IPS DF 4.7 (cell line): ENCODE data around the gene PLEKHJ1.

Experiments
- DNase-seq: peaks from one replicate; pipeline ENCODE4 v3.0.0-alpha.2; 2013; ENCODE audit warnings: low spot score; ENCODE audit errors: extremely low read depth

The PLEKHJ1 gene

GRCh38 chr19:2199861-2200623, 36.1 kb downstream of the PLEKHJ1 start:
- DNase-seq, result no peak

- DNase-seq, result no peak
Measured at GRCh38 chr19:2199215-2199614, 36.9 kb downstream of the PLEKHJ1 start.

GRCh38 chr19:2198317-2198716, 37.8 kb downstream of the PLEKHJ1 start:
- DNase-seq, result no peak

GRCh38 chr19:2197270-2197669, 38.9 kb downstream of the PLEKHJ1 start:
- DNase-seq, result no peak

- no peak for DNase-seq
Measured at GRCh38 chr19:2195914-2196313, 40.2 kb downstream of the PLEKHJ1 start.

DNA sequence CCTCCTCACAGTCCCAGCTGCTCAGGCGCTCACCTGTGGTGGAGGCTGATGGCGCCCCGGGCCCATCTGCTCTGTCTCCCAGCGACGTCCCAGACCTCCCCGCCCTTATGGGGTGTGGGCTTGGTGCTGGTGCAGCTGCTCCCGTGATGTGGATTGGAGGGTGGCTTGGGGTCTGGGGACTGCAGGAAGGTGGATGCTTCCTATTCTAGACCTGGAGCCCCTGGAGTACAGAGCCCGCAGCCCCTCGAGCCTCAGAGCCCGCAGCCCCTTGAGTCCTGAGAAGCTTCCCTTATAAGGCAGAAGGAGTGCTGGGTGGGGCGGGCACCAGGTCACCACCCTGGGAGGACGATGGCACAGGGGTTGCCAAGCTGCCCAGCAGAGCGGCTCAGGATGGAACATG, 40.8 kb downstream of the PLEKHJ1 start:
- DNase-seq, result no peak

DNA sequence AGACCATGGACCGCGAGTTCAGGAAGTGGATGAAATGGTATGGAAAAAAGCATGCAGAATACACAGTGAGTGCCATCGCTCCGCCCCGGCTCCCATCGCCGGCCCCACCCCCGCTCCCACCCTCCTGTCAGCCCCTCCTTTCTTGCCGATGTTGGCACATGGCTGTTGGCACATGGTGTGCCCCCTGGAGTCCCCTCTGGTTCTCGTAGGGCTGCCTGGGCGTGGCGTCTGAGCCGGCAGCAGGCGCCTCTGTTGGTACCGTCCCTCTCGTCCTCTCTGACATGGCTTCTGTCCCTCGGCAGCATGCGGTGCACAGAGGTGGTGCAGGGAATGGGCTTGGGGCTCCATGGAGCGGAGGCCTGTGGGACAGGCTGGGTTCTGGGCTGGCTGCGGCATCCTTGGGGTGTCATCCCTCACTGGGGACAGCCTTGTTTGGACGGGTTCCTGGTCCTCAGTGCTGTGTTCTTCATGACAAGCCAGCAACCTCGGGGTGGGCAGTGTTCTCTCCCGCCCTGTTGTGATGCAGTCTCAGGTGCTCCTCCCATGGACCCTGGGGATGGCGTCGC, 41.5 kb downstream of the PLEKHJ1 start:
- DNase-seq, result no peak

DNA sequence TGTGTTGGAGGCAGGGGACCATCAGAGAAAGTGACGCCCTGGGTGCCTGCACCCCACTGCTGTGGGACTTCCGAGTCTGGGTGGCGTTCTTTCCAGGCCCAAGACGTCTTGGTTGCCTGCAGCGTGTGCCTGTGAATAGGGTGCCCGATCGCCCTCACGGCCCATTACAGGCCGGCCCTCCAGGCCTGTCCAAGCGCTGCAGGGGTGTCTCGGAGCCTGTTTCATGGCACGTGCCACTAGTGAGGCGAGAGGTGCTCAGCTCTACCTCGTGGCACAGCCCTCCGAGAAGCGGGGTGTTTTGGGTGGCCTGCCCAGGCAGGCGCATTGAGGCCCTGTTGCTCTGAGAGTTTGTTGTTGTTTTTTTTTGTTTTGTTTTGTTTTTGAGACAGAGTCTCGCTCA, 42.3 kb downstream of the PLEKHJ1 start:
- DNase-seq, result no peak

GRCh38 chr19:2192862-2193261, 43.3 kb downstream of the PLEKHJ1 start:
- no peak for DNase-seq

- no peak for DNase-seq
Measured at GRCh38 chr19:2191456-2192310, 44.4 kb downstream of the PLEKHJ1 start.

DNA sequence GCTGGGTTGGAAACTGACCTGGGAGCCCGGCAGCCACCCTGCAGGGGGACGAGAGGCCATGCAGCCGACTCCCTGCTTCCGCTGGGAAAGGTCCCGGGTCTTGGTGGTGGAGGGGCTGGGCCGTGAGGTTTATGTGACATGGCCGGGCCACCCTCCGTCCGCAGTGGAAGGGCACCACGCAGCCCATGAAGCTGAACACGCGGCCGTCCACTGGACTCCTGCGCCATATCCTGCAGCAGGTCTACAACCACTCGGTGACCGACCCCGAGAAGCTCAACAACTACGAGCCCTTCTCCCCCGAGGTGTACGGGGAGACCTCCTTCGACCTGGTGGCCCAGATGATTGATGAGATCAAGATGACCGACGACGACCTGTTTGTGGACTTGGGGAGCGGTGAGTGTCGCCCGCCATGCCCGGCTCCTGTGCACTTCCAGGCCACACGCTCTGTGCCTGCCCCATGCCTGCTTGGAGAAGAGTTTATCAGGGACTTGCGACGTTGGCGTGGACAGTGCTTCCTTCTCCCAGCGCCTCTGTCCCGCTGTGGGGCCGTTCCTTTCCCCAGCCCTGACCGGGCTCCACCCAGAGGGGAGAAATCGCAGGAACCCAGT, 45.2 kb downstream of the PLEKHJ1 start:
- DNase-seq, result no peak

GRCh38 chr19:2189880-2190279, 46.2 kb downstream of the PLEKHJ1 start:
- DNase-seq, result no peak

DNA sequence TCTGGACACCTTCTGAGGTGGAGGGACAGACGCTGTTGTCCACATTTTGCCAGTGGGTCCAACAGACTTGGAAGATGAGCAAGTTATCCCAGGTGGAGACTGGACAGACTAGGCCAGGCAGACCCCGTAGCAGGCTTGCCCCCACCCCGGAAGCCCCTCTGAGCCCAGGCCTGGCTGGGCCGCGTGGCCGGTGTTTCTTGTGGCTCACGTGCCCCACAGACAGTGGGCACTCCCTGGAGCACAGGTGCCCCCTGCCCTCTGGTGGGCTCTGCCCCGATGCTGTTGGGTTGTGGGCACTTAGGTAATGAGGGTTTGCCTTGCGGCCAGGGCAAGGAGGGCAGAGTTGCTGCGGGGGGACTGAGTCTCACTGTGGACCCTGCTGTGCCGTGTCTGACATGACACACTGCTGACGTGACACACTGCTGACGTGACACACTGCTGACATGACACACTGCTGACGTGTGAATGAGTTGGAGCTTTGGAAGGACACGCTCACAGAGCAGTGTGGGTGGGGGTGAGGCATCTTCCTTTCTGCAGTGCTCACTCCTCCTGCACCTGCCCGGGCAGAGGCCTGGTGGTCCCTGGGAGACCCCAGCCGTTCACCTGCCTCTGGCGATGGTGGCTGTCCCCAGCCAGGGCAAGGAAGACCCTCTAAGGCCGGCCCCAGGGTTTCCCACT, 47.3 kb downstream of the PLEKHJ1 start:
- DNase-seq, result no peak

DNA sequence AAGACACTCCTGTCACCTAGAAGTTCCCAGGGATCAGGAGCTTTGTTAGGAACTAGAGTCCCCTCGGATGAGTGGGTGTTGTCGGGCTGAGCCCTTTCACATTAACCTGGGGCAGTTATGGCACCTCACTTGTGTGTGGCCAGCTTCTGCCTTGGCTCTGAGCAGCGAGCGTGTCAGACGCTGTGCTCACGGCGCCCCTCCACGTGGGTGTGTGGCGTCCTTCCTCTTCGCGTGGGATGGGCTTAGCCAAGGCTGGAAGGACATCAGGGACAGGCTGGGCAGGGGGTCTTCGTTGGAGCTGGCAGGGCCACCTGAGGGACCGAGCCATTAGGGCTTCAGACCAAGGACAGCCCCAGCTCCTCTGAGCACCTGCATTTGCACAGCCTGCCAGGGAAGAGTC, 49.0 kb downstream of the PLEKHJ1 start:
- no peak for DNase-seq

GRCh38 chr19:2186071-2186846, 49.9 kb downstream of the PLEKHJ1 start:
- DNase-seq, result no peak

GRCh38 chr19:2185734-2186070, 50.4 kb downstream of the PLEKHJ1 start:
- DNase-seq, result no peak

DNA sequence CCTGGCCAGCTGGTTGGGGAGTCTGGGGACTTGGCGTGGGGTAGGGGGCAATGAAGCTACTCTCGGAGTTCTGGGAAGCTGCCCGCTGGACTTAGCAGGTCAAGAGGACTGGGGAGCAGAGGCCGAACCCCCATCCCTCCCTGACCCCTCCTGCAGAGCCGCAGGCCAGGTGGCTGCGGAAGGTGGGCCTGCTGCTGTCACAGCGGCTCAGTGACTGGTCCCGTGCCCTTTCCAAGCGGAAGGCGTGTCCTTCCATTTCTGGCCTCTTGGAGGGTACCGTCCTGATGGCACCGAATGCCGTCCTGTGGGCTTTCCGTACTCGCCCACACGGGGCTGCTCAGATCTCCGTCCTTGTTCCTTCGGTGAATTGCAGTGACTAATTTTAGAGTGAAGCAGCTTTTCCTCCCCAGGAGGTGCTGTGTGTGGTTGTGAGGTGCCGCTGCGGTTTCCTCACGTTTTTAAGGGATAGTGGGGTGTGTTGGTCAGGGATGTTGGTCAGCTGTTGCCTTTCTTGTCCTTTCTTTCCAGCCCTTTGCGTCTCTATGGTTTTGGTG, 51.6 kb downstream of the PLEKHJ1 start:
- DNase-seq, result no peak
